Caco-2 (cell line): ENCODE measurements around the gene ZBTB3. TPM values are rescaled to one million over a fixed set of nuclear protein-coding genes. Genes with fewer than 3 reads are reported as not detected.

Experiments
- BruUV-seq: library from RNA; stranded (reverse); fragments of 400-500 nt; replicated peaks from 2 replicates; lab custom pipeline; 2021; lab: Mats Ljungman, UMichigan
- CTCF ChIA-PET: fragments of 300-600 bp; sonication (Branson Sonifier 250); formaldehyde crosslinking; loops from one replicate; lab custom pipeline; 2022; ENCODE audit warnings: antibody characterized with exemption; lab: Charles Lee
- POLR2A ChIA-PET: fragments of 300-600 bp; sonication (Branson Sonifier 250); formaldehyde crosslinking; loops from one replicate; lab custom pipeline; 2022; ENCODE audit warnings: antibody characterized with exemption; lab: Charles Lee
- DNase-seq, 2 experiments: peaks; one replicate each; pipeline versions ENCODE4 v3.0.0 to v3.0.0-alpha.2; 2020 to 2022
- H3K27me3 ChIP-seq: replicated peaks from 2 replicates; pipeline ENCODE4 v1.6.0; 2011; ENCODE audit warnings: low read length; ENCODE audit not compliant: control insufficient read depth, insufficient read depth
- H3K36me3 ChIP-seq: 2 replicates; pipeline ENCODE4 v1.5.1; 2011; ENCODE audit warnings: low read length; ENCODE audit not compliant: control insufficient read depth, insufficient read depth
- H3K4me1 ChIP-seq: fragments of 250-450 bp; sonication (Bioruptor Pico); 2 replicates; pipeline ENCODE4 v1.5.1; 2020; ENCODE audit warnings: mild to moderate bottlenecking
- H3K4me3 ChIP-seq: 2 replicates; pipeline ENCODE4 v1.5.1; 2011; ENCODE audit warnings: low read depth, mild to moderate bottlenecking, control low read depth, low read length
- H3K9me3 ChIP-seq: fragments of 250-450 bp; sonication (Bioruptor Pico); 2 replicates; pipeline ENCODE4 v1.5.1; 2020; ENCODE audit warnings: mild to moderate bottlenecking, moderate library complexity
- H3K27ac Mint-ChIP-seq: one replicate; pipeline ENCODE4 v1.8.0; 2022; ENCODE audit warnings: mixed read lengths; ENCODE audit not compliant: unreplicated experiment
- H3K27me3 Mint-ChIP-seq: one replicate; pipeline ENCODE4 v1.8.0; 2022; ENCODE audit warnings: mixed read lengths; ENCODE audit not compliant: insufficient read depth, unreplicated experiment
- H3K36me3 Mint-ChIP-seq: one replicate; pipeline ENCODE4 v1.8.0; 2022; ENCODE audit warnings: mild to moderate bottlenecking, mixed read lengths; ENCODE audit not compliant: insufficient read depth, unreplicated experiment
- H3K4me1 Mint-ChIP-seq: one replicate; pipeline ENCODE4 v1.8.0; 2022; ENCODE audit warnings: low read depth, mixed read lengths; ENCODE audit not compliant: unreplicated experiment
- H3K4me3 Mint-ChIP-seq: one replicate; pipeline ENCODE4 v1.8.0; 2022; ENCODE audit warnings: mild to moderate bottlenecking, moderate library complexity, mixed read lengths; ENCODE audit not compliant: unreplicated experiment
- H3K9me3 Mint-ChIP-seq: one replicate; pipeline ENCODE4 v1.8.0; 2022; ENCODE audit warnings: mixed read lengths; ENCODE audit not compliant: unreplicated experiment
- intact Hi-C: fragments of 100-400 bp; cut with micrococcal nuclease; formaldehyde crosslinking; loops from one replicate; pipeline ENCODE4 v1.10.0; 2022; ENCODE audit not compliant: unreplicated experiment
- total RNA-seq: library from RNA; stranded (reverse); gene quantifications from 2 replicates; pipeline ENCODE4 v1.2.3, GENCODE V29; 2022
- TF ChIP-seq, protein P1 (sequence below), 2 experiments: fragments of 200-600 bp in 1 of 2; IDR thresholded peaks; 1 replicate in 1 of 2; 2 replicates in 1 of 2; pipeline versions ENCODE4 v1.5.1 to v1.8.0; 2011 to 2022; ENCODE audit warnings: antibody characterized with exemption in 1 of 2, control low read depth in 1 of 2, inconsistent platforms in 1 of 2, low read depth in 1 of 2, low read length in 1 of 2, mild to moderate bottlenecking in 1 of 2, moderate library complexity in 1 of 2; ENCODE audit not compliant: insufficient read depth in 1 of 2, severe bottlenecking in 1 of 2, unreplicated experiment in 1 of 2

Gene ZBTB3
- total RNA-seq, 1 experiment from 2014 or later, result 8.2 TPM

DNA sequence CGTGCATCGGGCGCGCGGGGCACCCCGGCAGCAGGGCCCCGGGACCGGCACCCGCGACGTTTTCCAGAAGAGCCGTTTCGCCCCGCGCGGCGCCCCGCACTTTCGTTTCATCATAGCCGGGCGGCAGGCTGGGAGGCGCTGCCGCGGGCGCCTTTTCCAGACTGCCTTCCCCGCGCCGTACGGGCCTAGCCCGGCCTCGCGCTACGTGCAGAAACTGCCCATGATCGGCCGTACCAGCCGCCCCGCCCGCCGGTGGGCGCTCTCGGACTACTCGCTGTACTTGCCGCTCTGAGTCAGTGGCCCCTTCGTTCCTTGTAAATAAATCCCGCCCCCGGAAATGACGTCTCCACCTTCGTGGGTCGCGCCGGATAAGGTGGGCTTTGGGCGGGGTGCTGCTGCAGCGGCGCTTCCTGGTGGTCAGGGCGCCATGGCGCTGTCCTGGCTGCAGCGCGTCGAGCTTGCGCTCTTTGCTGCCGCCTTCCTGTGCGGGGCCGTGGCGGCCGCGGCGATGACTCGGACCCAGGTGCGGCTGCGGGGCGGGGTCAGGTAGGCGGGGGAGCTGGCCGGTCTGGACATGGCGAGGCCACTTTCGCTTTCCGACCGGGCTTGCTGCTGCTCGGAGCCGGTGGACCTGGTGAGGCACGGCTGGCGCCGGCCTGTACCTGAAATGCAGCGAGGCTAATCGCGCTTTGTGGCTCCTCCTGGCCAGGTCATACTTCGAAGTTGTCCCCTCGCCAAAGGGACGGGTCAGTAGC is 33.2 kb upstream of the ZBTB3 start, which contains the start of gene TMEM179B:
TSS of gene TMEM179B (plus strand) at position 398 of the 755 bp plus-strand sequence. CDS start at position 428, 30 bp downstream.
- POLR2A ChIA-PET, result interaction anchor here (0.6 to 2.5 kb wide), 20 partner anchors 9 to 1454 kb away, joined by 3 to 20 read pairs (median 6); partner anchors contain the start of genes B3GAT3, EEF1G, FKBP2 and HNRNPUL2
- H3K4me1 ChIP-seq, result peaks cover 7% of the 10 kb centered on the region
- Mint-ChIP-seq H3K9me3 (no peaks in the 10 kb centered on the region), H3K27me3 (no peaks in the 10 kb centered on the region), H3K27ac (peak within 1 kb of the TSS; percentile 95), H3K36me3 (peaks cover 67% of the 10 kb centered on the region), H3K4me3 (peak within 1 kb of the TSS; percentile 91), H3K4me1 (peaks cover 9% of the 10 kb centered on the region)
- no peaks in the 10 kb centered on the region for H3K9me3 ChIP-seq
- BruUV-seq, result no TSS peak
- intact Hi-C loops, result loop anchor here (1.0 to 2.0 kb wide), 6 partner anchors 18 to 94 kb away; partner anchors contain the start of genes NXF1, POLR2G, SLC3A2 and STX5
- TF ChIP-seq, protein P1, sequence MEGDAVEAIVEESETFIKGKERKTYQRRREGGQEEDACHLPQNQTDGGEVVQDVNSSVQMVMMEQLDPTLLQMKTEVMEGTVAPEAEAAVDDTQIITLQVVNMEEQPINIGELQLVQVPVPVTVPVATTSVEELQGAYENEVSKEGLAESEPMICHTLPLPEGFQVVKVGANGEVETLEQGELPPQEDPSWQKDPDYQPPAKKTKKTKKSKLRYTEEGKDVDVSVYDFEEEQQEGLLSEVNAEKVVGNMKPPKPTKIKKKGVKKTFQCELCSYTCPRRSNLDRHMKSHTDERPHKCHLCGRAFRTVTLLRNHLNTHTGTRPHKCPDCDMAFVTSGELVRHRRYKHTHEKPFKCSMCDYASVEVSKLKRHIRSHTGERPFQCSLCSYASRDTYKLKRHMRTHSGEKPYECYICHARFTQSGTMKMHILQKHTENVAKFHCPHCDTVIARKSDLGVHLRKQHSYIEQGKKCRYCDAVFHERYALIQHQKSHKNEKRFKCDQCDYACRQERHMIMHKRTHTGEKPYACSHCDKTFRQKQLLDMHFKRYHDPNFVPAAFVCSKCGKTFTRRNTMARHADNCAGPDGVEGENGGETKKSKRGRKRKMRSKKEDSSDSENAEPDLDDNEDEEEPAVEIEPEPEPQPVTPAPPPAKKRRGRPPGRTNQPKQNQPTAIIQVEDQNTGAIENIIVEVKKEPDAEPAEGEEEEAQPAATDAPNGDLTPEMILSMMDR (IDR thresholded peaks at IDR 0.05; ENCODE audit: insufficient read depth in 1 of 2, low read depth in 1 of 2, low read length in 1 of 2, severe bottlenecking in 1 of 2, unreplicated experiment in 1 of 2), result peak; percentile 24 to 82
- H3K36me3 ChIP-seq, result 0 out of 2 replicates have a peak, but pooled peaks cover 6% of the 10 kb centered on the region
- H3K4me3 ChIP-seq, result peak within 1 kb of the TSS; percentile 79
- no peaks in the 10 kb centered on the region for H3K27me3 ChIP-seq
- DNase-seq, result peak; percentile 98
- CTCF ChIA-PET, result interaction anchor here (0.5 to 2.3 kb wide), 40 partner anchors 9 to 220 kb away, joined by 3 to 48 read pairs (median 5); partner anchors contain the start of genes C11orf98, CSKMT, EEF1G and HNRNPUL2

GRCh38 chr11:62786318-62787004 is 32.5 kb upstream of the ZBTB3 start:
- ChIA-PET CTCF (interaction anchor here (0.6 to 2.3 kb wide), 41 partner anchors 9 to 534 kb away, joined by 3 to 48 read pairs (median 5); partner anchors contain the start of genes C11orf98, CSKMT, EEF1G and HNRNPUL2), POLR2A (interaction anchor here (0.6 to 2.5 kb wide), 16 partner anchors 10 to 1455 kb away, joined by 3 to 20 read pairs (median 7); partner anchors contain the start of genes B3GAT3, FKBP2, HNRNPUL2 and NXF1)
- H3K27me3 Mint-ChIP-seq, result no peaks in the 10 kb centered on the region
- H3K4me3 Mint-ChIP-seq, result peak overlapping the region; percentile 91
- BruUV-seq, result no TSS peak
- peaks cover 4% of the 10 kb centered on the region; the same call in 1 of the 2 replicates for H3K4me1 ChIP-seq
- peaks cover 60% of the 10 kb centered on the region for H3K36me3 Mint-ChIP-seq
- H3K27ac Mint-ChIP-seq, result peak overlapping the region; percentile 95
- H3K9me3 ChIP-seq, result no peaks in the 10 kb centered on the region
- no peaks in the 10 kb centered on the region for H3K27me3 ChIP-seq
- peaks cover 9% of the 10 kb centered on the region for H3K4me1 Mint-ChIP-seq
- DNase-seq, result peak; percentile 90 to 95
- TF ChIP-seq, protein P1 (IDR thresholded peaks at IDR 0.05; ENCODE audit: insufficient read depth in 1 of 2, low read depth in 1 of 2, low read length in 1 of 2, severe bottlenecking in 1 of 2, unreplicated experiment in 1 of 2), result peak; percentile 97 to 100
- intact Hi-C loops, result loop anchor here (1.0 to 2.0 kb wide), 8 partner anchors 15 to 94 kb away; partner anchors contain the start of genes NXF1, POLR2G, SLC3A2 and STX5
- H3K9me3 Mint-ChIP-seq, result no peaks in the 10 kb centered on the region
- peak overlapping the region; percentile 79 for H3K4me3 ChIP-seq
- peaks cover 8% of the 10 kb centered on the region; the same call in 1 of the 2 replicates for H3K36me3 ChIP-seq

DNA sequence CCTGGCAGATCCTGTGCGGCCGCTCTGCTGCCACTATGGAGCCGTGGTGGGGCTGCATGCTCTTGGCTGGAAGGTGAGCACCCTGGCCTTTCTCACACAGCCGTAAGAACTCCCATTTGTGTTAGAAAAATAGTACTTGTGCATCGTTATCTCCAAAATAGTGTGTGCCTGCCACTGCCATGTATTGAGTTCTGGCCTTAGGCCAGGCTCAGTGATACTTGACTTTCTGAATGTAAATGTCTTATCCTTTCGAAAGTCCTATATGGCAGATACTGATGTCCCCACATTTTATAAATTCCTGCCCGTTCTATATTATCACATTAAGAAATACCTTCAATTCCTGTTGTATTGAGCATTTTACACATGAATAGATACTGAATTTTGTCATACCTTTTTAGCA is 28.8 kb upstream of the ZBTB3 start:
- CTCF ChIA-PET, result no interaction called here

More for the DNA sequence above, 28.8 kb upstream of the ZBTB3 start:
- Histone ChIP-seq H3K9me3 (no peaks in the 10 kb centered on the region), H3K36me3 (peaks cover 2% of the 10 kb centered on the region), H3K4me1 (peaks cover 4% of the 10 kb centered on the region; the same call in 1 of the 2 replicates), H3K4me3 (no peak overlapping the region), H3K27me3 (no peaks in the 10 kb centered on the region)
- no TSS peak for BruUV-seq
- H3K4me1 Mint-ChIP-seq, result no peaks in the 10 kb centered on the region
- H3K27ac Mint-ChIP-seq, result no peak overlapping the region
- TF ChIP-seq, protein P1 (IDR thresholded peaks at IDR 0.05; ENCODE audit: insufficient read depth in 1 of 2, low read depth in 1 of 2, low read length in 1 of 2, severe bottlenecking in 1 of 2, unreplicated experiment in 1 of 2), result no peak
- peaks cover 48% of the 10 kb centered on the region for H3K36me3 Mint-ChIP-seq
- POLR2A ChIA-PET, result no interaction called here
- no peaks in the 10 kb centered on the region for H3K9me3 Mint-ChIP-seq
- no peaks in the 10 kb centered on the region for H3K27me3 Mint-ChIP-seq
- intact Hi-C loops, result no loop called here
- no peak for DNase-seq
- H3K4me3 Mint-ChIP-seq, result no peak overlapping the region
